Upper lobe of right lung (tissue), 1 donor: Measurements from ENCODE around the gene CLEC4F. TPM values are rescaled to one million over a fixed set of nuclear protein-coding genes. Genes with fewer than 3 reads are reported as not detected.

Source experiments
- ATAC-seq: fragments of 200-7000 bp; cut with Tn5 transposase; one replicate; pipeline ENCODE4 v1.9.1; 2020; ENCODE audit warnings: mild to moderate bottlenecking, moderate library complexity
- DNase-seq: peaks from one replicate; pipeline ENCODE4 v3.0.0-alpha.2; 2020
- H3K27ac ChIP-seq: fragments of 200-600 bp; one replicate; pipeline ENCODE4 v1.8.0; 2022
- H3K27me3 ChIP-seq: fragments of 200-600 bp; one replicate; pipeline ENCODE4 v1.8.0; 2022; ENCODE audit warnings: mild to moderate bottlenecking
- H3K36me3 ChIP-seq: fragments of 200-600 bp; one replicate; pipeline ENCODE4 v1.8.0; 2022
- H3K4me1 ChIP-seq: fragments of 200-600 bp; one replicate; pipeline ENCODE4 v1.8.0; 2022
- H3K4me3 ChIP-seq: fragments of 200-600 bp; one replicate; pipeline ENCODE4 v1.8.0; 2022; ENCODE audit warnings: mild to moderate bottlenecking
- H3K9me3 ChIP-seq: fragments of 200-600 bp; one replicate; pipeline ENCODE4 v1.8.0; 2022
- intact Hi-C: fragments of 100-400 bp; cut with DNase I; formaldehyde crosslinking; loops from one replicate; pipeline ENCODE4 v1.11.0; 2022
- total RNA-seq: library from RNA; stranded (reverse); fragmentation: NEBNext Ultra II Directional; extraction: Animal tissue kit (Norgen Biotek cat#: 25700); gene quantifications from one replicate; pipeline ENCODE4 v1.2.1, GENCODE V29; 2021
- TF ChIP-seq, protein P1 (sequence below): fragments of 200-600 bp; IDR thresholded peaks from one replicate; pipeline ENCODE4 v1.8.0; 2022; ENCODE audit warnings: antibody characterized with exemption
- donor health status: DM: no; HTN: yes; CAD: no; lungs with severe emphysema.

The CLEC4F gene
- total RNA-seq, 1 donor from 2014 or later, result 1.2 TPM

DNA sequence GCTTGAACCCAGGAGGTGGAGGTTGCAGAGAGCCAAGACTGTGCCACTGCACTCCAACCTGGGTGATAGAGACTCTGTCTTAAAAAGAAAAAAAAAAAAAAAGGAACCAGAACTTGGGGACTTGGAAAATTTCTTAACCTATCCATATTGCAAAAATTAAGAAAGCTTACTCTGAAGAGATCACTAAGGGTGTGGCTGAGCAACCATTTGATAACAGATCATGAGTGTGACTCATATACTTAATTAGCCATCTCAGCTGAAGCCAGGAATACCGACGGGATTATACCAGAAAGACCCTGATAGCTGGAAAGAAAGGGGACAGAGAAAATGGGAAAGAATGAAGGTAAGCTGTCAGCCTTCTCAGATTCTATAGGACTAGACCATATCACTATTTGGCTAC, 45.3 kb downstream of the CLEC4F start:
- TF ChIP-seq, protein P1, sequence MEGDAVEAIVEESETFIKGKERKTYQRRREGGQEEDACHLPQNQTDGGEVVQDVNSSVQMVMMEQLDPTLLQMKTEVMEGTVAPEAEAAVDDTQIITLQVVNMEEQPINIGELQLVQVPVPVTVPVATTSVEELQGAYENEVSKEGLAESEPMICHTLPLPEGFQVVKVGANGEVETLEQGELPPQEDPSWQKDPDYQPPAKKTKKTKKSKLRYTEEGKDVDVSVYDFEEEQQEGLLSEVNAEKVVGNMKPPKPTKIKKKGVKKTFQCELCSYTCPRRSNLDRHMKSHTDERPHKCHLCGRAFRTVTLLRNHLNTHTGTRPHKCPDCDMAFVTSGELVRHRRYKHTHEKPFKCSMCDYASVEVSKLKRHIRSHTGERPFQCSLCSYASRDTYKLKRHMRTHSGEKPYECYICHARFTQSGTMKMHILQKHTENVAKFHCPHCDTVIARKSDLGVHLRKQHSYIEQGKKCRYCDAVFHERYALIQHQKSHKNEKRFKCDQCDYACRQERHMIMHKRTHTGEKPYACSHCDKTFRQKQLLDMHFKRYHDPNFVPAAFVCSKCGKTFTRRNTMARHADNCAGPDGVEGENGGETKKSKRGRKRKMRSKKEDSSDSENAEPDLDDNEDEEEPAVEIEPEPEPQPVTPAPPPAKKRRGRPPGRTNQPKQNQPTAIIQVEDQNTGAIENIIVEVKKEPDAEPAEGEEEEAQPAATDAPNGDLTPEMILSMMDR, result no peak
- H3K27me3 ChIP-seq, result peaks cover 11% of the 10 kb centered on the region

GRCh38 chr2:70772486-70773155, 47.8 kb downstream of the CLEC4F start:
- ATAC-seq, result no peak
- H3K4me1 ChIP-seq, result peaks cover 4% of the 10 kb centered on the region
- H3K27ac ChIP-seq, result no peak overlapping the region
- intact Hi-C loops, result no loop called here
- no peaks in the 10 kb centered on the region for H3K9me3 ChIP-seq
- DNase-seq, result no peak
- no peak overlapping the region for H3K4me3 ChIP-seq
- TF ChIP-seq, protein P1, result no peak
- peaks cover 26% of the 10 kb centered on the region for H3K27me3 ChIP-seq
- no peaks in the 10 kb centered on the region for H3K36me3 ChIP-seq

More for the DNA sequence above, 45.3 kb downstream of the CLEC4F start:
- Histone ChIP-seq H3K27ac (no peak overlapping the region), H3K4me3 (no peak overlapping the region), H3K9me3 (no peaks in the 10 kb centered on the region), H3K36me3 (no peaks in the 10 kb centered on the region), H3K4me1 (no peaks in the 10 kb centered on the region)
- intact Hi-C loops, result no loop called here
- ATAC-seq (no peak), DNase-seq (no peak)

DNA sequence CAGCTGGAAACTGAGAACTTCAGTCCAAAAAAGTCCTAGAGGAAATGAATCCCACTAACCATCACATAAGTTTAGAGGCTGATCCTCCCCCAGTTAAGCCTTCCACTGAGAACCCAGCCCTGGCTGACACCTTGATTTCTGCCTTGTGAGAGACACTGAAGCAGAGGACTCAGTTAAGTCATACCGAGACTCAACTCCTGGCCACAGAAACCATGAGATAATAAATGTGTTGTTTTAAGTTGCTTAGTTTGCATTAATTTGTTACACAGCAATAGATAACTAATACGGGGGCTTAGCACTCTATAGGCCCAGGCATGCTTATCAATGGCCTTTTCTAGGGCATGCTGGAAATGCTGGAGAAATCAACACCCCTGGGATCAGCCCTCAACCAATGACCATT, 49.0 kb downstream of the CLEC4F start:
- no peaks in the 10 kb centered on the region for H3K36me3 ChIP-seq
- no peaks in the 10 kb centered on the region for H3K9me3 ChIP-seq
- no peak overlapping the region for H3K27ac ChIP-seq
- ATAC-seq, result no peak
- DNase-seq, result no peak
- H3K4me3 ChIP-seq, result no peak overlapping the region
- intact Hi-C loops, result no loop called here
- TF ChIP-seq, protein P1, result no peak
- H3K4me1 ChIP-seq, result peaks cover 16% of the 10 kb centered on the region
- peaks cover 33% of the 10 kb centered on the region for H3K27me3 ChIP-seq

DNA sequence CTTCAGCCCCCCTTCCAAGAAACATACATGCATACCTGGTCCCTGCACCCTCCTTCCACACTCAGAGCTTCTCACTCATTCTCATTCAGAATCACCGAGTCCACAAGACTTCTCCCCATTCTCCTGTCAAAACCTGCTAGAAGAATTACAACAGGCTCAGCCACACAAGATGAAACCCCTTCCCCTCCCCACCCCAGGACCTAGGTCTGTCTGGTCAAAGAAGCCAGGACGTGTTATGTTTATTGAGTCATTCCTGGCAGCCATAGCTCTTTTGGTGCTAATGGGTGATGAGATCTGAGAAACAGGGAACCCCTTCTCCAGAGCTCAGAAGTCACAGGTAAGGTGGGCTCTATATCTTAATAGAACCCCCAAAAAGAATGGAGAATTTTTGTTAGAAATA, 50.9 kb downstream of the CLEC4F start:
- DNase-seq, result no peak
- Histone ChIP-seq H3K27me3 (peaks cover 45% of the 10 kb centered on the region), H3K27ac (no peak overlapping the region), H3K36me3 (no peaks in the 10 kb centered on the region), H3K9me3 (no peaks in the 10 kb centered on the region), H3K4me1 (peaks cover 16% of the 10 kb centered on the region), H3K4me3 (no peak overlapping the region)
- intact Hi-C loops, result no loop called here
- TF ChIP-seq, protein P1, result no peak
- no peak for ATAC-seq

GRCh38 chr2:70768590-70769085, 51.8 kb downstream of the CLEC4F start:
- ATAC-seq (no peak), DNase-seq (no peak)
- Histone ChIP-seq H3K27ac (no peak overlapping the region), H3K27me3 (peaks cover 48% of the 10 kb centered on the region), H3K9me3 (no peaks in the 10 kb centered on the region), H3K4me3 (no peak overlapping the region), H3K4me1 (peaks cover 16% of the 10 kb centered on the region), H3K36me3 (no peaks in the 10 kb centered on the region)
- TF ChIP-seq, protein P1, result no peak
- intact Hi-C loops, result no loop called here
